ENCODE data around the gene NXPH2.

The NXPH2 gene

DNA sequence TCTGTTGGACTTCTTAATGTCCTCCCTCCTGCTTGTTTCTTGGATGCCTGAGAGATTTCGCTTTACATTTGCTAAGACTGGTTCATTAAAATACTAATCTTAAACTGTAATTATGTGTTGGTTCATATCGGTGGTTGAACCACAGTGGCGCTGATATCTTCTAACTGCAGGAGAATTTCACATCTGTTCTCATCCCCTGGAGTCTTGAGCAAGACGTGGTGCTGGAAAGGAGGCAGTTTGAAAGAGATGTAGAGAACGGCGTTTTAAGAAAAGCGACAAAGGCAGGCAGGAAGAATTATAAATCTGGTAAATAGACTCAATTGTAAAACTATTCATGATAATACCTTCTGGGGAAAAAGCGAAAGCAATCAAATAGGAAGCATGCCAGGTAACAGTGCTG, 79.5 kb downstream of the NXPH2 start:
- H3K4me3 ChIP-seq (ENCODE audit: low read depth, low read length) = no peak overlapping the region
- TF ChIP-seq, protein P1, sequence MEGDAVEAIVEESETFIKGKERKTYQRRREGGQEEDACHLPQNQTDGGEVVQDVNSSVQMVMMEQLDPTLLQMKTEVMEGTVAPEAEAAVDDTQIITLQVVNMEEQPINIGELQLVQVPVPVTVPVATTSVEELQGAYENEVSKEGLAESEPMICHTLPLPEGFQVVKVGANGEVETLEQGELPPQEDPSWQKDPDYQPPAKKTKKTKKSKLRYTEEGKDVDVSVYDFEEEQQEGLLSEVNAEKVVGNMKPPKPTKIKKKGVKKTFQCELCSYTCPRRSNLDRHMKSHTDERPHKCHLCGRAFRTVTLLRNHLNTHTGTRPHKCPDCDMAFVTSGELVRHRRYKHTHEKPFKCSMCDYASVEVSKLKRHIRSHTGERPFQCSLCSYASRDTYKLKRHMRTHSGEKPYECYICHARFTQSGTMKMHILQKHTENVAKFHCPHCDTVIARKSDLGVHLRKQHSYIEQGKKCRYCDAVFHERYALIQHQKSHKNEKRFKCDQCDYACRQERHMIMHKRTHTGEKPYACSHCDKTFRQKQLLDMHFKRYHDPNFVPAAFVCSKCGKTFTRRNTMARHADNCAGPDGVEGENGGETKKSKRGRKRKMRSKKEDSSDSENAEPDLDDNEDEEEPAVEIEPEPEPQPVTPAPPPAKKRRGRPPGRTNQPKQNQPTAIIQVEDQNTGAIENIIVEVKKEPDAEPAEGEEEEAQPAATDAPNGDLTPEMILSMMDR (IDR thresholded peaks at IDR 0.05; ENCODE audit: borderline replicate concordance, insufficient read depth, low read depth, low read length) = no peak

GRCh38 chr2:138699421-138699820, 80.8 kb downstream of the NXPH2 start:
- H3K4me3 ChIP-seq (ENCODE audit: low read depth, low read length) = no peak overlapping the region
- TF ChIP-seq, protein P1 (IDR thresholded peaks at IDR 0.05; ENCODE audit: borderline replicate concordance, insufficient read depth, low read depth, low read length) = no peak

DNA sequence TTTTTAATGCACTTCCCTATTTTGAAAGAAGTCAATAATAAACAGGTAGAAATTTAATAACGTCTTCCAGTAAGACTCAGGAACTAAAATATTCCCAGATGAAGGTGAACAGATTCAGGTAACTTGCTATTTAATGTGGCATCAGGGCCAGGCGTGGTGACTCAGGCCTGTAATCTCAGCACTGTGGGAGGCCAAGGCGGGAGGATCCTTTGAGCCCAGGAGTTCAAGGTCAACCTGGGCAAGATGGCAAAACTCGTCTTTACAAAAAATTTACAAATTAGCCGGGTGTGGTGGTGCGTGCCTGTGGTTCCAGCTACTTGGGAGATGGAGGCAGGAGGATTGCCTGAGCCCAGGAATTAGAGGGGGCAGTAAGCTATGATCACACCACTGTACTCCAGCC, 81.8 kb downstream of the NXPH2 start:
- no peak overlapping the region for H3K4me3 ChIP-seq (ENCODE audit: low read depth, low read length)
- TF ChIP-seq, protein P1 (IDR thresholded peaks at IDR 0.05; ENCODE audit: borderline replicate concordance, insufficient read depth, low read depth, low read length) = no peak

- no peak overlapping the region for H3K4me3 ChIP-seq (ENCODE audit: low read depth, low read length)
- TF ChIP-seq, protein P1 (IDR thresholded peaks at IDR 0.05; ENCODE audit: borderline replicate concordance, insufficient read depth, low read depth, low read length) = no peak
Observed at GRCh38 chr2:138691667-138692066, 88.5 kb downstream of the NXPH2 start.

- TF ChIP-seq, protein P1 (IDR thresholded peaks at IDR 0.05; ENCODE audit: borderline replicate concordance, insufficient read depth, low read depth, low read length) = no peak
- H3K4me3 ChIP-seq (ENCODE audit: low read depth, low read length) = no peak overlapping the region
Observed at GRCh38 chr2:138689705-138690104, 90.5 kb downstream of the NXPH2 start.

DNA sequence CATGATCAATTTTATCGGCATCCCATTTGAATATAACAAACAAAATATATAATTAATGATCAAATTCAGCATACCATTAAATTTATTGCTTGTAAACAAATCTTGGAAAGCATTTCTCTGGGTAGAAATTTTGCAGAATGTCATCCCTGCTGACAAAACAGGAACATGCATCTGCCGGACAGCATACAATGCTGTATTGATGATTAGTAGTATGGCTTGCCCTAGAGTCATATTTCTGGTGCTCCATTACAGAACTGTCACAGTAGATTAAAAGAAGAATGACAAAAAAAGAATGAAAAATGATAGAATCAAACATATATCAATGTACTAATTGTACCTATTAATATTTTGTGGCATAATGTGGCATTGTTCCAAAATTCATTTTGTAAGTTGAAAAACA, 98.0 kb downstream of the NXPH2 start:
- no peak overlapping the region for H3K4me3 ChIP-seq (ENCODE audit: low read depth, low read length)

DNA sequence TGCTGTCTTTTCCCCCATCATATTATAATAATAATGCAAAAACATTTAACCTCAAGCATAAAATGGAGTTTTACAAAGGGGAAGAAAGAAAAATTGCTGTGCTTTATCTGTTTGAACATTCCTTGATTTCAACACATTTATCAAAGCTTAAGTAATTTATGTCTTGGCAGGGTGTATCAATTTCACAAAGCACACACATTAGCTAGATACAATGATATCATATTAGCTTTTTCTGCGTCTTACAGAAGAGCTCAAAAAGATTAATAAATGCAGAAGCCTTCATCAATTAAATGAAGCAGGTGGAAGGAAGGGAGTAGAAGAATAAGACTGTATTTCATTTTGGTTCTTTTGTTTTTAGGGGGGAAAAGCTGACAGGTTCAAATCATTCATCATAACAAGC, 103.0 kb downstream of the NXPH2 start:
- TF ChIP-seq, protein P1 (IDR thresholded peaks at IDR 0.05; ENCODE audit: borderline replicate concordance, insufficient read depth, low read depth, low read length) = no peak
- H3K4me3 ChIP-seq (ENCODE audit: low read depth, low read length) = no peak overlapping the region

More for the DNA sequence above, 98.0 kb downstream of the NXPH2 start:
- TF ChIP-seq, protein P1 (IDR thresholded peaks at IDR 0.05; ENCODE audit: borderline replicate concordance, insufficient read depth, low read depth, low read length) = no peak
